GM21619 (cell line): ENCODE results near the gene TEX261.
"Not testable (repeated sequence)": the region's sequence is repeated elsewhere in the genome, so short reads cannot be mapped to it uniquely, and the experiment has no call there.

Experiments used
- ATAC-seq: cut with Tn5 transposase; IDR thresholded peaks from one replicate; pipeline ENCODE4 v1.9.1; 2021; ENCODE audit not compliant: unreplicated experiment

The TEX261 gene

DNA sequence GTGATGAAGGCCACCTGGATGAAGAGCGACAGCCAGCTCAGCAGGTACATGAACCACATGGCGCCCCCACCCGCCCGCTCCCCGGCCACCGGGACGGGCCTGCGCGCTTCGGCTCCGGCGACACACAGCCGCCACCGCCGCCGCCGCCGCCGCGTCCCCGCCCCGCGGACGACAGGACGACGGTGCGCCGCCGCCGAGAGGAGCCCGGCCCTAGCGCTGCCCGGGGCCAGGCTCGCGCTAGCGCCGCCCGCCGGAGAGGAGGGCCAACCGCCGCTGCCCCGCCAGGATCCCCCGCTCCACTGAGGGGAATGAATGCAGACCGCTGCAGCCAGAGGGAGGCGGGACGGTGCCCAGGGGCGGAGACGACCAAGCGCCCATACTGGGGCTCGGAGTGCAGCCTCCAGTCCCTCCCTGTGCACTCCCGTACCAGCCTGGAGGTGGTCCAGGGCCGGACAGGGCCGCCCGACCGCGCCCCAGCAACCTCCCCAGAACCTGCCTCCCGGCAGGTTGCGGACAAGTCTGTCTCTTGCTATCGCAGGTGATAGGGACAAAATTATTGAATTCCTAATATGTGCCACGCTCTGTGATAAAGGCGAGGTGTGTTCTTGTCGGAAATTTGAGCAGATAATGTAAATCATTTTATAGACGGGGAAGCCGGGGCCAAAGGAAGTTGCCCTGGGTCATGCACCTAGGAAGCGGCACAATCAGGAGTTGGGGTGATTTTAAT is at the start of gene TEX261:
Gene TEX261, minus strand, starts transcription at position 175 of the 727 bp plus-strand sequence. Its CDS starts 116 bp downstream, at position 59.
- peak; percentile 97 for ATAC-seq

DNA sequence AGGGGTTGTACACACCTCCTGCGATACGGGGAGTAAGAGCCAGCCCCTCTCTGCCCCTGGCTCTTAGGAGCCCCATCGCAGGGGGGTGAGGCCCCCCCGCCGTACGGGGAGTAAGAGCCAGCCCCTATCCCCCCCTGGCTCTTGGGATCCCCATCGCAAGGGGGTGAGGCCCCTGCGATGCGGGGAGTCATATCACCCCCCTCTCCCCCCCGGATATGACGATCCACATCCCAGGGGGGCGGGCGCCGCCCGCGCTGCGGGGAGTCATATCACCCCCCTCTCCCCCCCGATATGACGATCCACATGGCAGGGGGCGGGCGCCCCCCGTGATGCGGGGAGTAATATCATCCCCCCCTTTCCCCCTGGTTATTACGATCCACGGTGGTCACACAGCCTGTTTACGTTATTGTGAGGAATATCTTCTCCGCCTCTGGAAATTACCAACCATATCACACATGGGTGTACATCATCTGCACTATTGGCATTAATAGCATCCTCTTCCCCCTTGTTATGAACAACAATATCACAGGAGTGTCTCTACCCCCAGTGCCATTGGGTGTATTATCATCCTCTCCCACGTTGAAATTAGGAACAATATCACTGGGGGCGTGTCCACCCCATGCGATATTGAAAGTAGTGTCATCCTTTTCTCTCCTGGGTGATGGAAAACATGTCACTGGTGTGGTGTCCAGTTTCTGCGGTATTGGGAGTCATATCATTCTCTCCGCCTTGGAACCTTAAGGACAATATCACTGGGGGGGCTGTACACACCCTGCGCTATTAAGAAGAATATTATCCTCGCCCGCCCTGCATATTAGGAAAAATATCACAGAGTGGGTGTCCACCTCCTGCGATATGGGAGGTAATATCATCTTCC is 49.1 kb upstream of the TEX261 start:
- ATAC-seq, result no peak

DNA sequence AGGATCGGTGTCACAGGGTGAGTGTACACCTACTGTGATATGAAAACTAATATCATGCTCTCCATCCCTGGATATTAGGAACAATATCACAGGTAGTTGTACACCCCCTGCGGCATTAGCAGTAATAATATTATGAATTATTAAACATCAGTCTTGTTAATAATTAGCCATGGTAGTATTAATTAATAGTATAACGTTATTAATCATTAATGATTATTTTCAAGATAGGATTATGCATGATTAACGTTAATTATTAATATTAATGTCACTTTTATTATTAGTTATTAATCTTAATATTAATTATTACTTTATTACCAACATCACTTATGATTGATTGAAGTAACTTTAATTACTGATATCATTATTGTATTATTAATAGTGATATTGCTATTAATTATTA is 47.6 kb upstream of the TEX261 start:
- no peak for ATAC-seq

DNA sequence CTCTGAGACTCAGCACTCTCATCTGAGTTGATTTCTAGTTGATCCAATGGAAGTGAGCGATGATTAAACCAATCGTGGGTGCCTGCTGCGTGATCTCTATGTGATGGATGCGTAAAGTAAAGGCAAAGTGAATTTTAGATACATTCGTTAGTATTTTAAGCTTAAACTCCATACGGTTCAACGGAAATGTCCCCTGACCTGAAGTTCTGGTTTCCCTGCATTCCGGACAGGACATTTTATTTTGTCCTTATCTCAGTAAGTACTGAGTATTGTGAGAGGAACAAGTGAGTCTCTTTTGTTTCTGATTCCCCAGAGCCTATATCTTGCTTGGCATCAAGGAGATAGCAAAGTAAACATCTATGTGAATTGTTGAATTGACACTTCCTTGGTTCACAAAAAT is 41.6 kb upstream of the TEX261 start:
- not testable (repeated sequence) for ATAC-seq

DNA sequence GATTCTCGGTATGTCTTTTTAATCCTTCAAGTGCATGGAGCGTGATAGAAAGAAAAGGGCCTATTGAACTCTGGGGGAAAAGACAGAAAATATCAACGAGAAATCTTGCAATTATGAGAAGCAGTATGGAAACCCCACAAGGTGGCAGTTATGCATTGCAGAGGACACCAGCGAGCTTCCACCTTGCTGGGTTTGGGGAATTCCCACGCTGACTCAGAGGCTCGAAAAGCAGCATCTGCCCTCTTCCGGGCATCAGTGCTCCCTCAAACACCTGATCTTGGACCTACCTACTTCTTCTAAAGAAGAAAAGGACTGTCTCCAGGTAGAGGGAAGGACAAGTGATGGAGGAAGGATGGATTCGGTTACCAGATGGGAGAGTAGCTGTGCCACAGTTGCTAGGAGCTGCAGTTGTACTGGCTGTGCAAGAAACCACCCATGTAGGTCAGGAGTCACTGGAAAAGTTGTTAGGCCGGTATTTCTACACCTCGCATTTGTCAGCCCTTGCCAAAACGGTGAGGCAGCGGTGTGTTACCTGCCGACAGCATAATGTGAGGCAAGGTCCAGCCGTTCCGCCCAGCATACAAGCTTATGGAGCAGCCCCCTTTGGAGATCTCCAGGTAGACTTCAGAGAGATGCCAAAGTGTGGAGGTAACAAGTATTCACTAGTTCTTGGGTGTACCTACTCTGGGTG is 29.0 kb upstream of the TEX261 start:
- not testable (repeated sequence) for ATAC-seq

DNA sequence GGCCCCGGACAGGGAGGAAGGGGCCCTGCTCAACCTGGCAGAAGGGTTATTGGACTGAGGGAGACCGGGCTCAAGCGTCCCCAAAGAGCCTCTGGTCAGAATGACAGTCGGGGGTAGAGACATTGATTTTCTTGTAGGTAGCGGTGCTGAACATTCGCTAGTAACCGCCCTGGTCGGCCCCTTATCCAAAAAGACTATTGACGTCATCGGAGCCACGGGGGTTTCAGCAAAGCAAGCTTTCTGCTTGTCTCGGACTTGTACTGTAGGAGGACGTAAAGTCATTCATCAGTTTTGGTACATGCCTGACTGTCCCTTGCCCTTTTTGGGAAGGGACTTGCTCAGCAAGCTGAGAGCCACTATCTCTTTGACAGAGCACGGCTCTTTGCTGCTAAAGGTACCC is 26.7 kb upstream of the TEX261 start:
- not testable (repeated sequence) for ATAC-seq

DNA sequence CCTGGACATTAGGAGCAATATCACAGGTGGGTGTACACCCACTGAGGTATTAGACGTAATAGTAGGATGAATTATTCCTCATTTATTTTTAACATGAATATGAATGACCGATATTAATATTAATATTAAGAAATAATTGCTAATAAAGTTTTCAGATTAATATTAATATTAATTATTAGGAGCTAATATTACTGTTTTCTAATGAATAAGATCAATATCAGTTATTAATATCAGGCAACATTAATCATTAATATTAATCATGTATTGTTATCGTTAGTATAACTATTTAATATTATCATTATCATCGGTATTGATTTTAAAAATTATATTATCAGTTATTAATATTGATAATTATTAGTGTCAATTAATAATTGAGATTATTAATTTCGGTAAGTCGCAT is 25.3 kb upstream of the TEX261 start:
- ATAC-seq, result not testable (repeated sequence)

DNA sequence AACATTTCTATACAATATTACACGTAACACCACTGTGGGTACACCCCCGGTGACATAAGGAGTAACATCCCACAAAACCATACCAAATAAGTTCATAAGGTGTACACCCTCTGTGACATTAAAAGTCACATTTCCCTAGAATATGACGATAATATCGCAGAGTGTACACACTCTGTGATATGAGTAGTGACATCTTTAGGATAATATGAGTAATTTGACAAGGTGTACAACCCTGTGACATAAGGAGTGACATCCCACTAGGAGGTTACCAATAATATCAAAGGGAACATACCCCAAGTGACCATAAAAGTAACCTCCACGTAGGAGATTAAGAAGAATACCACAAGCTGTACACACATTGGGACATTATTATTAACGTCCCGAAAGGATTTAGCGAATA is 24.0 kb upstream of the TEX261 start:
- no peak for ATAC-seq

DNA sequence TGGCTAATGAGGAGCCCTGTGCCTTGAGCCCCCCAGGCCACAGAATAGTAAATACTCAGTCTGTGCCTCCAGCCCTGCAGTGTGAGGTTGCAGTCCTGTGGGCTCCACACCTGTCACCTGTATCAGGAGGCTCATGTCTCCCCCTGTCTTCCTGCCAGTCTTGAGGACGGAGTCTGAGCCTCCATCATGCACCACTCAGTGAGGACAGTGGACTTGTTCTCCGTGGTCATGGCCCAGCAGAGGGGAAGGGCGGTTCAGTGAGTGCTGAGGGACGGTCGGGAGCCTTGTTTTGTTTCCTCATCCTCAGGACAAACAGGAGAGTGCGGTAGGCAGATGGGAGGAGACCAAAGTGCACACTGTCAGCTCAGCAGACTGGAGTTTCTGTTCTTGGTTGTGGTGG is 17.1 kb upstream of the TEX261 start:
- ATAC-seq, result not testable (repeated sequence)

DNA sequence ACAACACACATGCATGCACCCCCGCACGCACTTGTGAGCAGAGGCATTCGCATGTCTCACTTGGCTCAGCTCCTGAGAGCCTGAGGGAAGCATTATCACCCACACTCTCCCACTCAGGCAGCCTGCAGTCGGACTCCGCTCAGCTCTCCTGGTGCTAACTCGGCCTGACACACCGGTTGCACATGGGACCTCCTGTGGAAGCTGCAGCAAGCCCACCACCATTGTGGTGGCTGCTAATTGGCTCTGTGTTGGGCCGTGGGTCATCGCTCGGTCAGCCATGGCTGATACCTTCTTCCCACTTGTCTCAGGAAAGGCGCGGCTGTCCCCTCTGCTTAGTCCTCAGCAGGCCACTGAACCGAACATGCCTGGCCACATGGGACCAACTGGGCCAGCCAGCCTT is 13.7 kb upstream of the TEX261 start:
- ATAC-seq, result no peak

DNA sequence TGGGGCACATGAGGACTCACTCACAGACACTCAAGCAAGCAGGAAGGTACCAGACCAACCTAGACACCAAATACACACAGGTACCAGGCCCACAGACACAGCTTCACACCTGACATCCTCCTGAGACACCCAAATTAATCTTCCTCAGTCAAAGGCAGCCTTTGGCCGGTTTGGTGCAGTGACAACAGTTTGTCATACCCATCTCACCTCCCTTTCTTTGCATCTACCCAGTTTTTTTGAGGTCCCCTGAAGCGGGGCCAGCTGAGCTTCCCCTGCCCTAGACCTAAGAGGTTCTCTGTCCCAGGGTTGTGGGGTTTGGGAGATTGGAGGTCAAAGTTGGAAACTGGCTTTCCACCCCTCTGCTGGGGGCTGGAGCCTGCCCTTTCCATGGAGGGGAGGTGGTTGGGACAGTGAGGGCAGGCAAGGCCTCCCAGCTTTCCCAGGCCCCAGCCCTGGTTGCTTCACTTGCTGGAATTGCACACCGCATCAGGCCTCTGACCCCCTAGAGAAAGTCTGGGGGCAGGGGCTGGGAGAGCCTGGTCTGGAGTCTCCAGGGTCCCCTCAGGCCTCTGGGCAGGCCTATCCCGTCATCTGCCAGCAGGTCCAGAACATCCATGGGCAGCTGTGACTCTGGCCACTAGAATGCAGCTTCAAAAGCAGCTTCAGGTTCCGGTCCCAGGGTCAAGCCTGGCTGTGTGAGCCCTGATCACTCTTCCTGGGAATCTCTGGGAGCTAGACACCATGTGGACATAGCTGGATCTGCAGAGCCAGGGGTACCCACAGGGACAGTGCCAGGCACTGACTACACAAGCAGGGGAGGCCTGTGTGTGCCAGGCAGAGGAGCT is 12.5 kb upstream of the TEX261 start:
- ATAC-seq, result no peak

DNA sequence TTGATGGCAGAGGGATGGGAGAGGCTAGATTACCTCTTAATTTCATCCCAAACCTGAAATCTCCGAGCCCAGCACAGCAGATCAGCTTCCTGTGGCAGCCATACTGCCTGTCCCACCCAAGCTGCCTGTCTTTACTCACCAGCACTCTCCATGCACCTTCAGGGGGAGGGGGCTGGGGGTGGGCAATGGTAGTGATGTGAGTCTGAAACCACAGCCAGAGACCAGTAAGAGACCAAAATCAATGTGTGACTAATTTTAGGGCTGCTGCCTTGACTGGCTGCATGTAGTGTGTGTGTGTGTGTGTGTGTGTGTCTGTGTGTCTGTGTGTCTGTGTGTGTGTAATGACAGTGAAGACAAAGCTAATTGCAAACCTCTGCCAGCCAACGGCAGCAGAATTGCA is 11.7 kb upstream of the TEX261 start:
- ATAC-seq, result no peak

DNA sequence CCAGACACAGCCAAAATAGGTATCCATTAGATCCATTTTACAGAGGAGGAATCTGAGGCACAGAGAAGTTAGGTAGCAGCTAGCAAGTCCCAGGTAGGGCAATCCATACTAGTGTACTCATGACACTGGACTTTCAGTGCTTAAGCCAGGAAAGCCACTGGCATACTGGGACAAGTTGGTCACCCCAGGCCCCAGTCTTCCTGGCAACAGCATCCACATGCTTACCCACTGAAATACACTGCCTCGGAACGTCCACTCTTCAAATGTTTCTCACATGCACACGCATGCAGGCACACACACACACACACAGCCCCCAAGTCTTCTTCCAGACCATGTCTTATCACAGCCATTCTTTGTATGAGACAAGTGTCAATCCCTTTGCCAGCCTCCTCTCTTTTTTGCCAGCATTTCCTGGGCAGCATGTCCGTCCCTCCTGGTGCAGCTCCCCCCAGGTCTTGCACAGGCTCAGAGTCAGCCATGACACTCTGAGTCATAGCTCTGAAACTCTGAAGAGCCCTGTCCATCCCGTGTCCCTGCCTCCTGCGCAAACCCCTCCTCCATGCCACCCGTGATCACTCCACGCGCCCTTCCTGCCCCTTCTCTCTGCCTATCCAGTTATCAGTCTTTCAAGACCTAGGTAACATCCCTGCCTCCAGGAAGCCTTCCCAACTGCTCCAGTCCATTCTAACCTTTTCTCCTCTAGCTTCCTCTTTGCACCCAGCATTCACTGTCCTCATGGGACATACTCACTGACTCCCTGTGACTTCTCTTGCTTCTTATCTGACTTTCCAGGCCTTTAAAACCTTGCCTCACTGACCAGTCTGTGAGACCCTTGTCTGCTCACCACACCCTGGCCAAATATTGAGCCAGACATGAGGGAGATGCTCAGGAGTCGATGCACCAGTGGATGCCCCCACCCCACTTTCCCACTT is 10.9 kb upstream of the TEX261 start:
- no peak for ATAC-seq

DNA sequence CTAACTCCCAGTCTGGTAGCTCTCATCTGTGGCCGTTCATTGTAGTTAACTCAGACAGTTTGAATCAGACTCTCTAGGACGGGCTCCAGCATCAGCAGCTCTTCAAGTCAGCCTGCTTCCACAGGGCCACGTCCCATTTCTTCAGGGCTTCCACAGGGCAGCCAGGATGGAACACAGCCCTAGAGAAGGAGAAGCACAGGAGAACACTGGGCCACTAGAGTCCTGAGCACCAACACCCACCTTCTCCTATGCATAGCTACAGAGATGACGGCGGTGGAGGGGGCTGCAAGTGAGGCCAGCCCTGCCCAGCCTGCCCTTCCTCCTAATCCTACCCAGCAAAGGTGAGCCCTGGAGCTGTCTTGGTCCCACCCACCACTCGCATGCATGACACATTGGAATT is 10.2 kb upstream of the TEX261 start:
- no peak for ATAC-seq

DNA sequence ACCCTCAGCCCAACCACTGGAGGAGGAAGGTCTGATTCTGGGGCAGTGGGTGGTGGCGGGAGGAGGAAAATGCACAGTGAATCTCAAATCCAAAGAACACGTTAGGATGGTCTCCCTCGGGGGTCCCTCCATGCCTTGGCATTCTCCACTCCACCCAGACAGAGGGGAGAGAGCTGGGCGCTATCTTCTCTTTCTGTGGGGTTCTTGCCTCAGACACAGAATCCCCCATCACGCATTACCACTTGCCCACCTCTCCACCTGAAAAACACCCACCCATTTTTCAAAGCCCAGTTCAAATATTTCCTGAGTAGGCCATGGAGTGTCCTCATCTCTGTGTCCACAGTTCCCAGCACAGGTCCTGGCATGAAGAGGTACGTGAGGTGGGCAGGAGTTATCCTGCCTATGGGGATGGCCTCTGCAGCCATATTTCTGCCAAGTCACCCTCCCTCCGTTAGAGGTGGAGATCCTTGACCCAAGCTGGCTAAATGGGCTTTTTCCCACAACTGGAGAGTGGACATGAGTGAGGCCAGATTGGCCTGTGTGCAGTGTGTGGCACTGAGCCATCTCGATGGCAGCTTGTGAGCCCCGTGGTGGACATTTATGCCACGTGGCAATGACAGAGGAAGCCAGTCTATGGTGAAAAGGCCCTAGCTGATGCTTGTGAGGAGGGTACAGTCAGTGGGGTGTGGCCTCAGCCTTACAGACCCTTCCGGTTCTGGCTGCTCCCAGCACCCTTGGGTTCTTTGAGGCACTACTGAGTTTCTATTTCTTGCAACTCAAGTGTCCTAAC is 9.5 kb upstream of the TEX261 start:
- no peak for ATAC-seq

DNA sequence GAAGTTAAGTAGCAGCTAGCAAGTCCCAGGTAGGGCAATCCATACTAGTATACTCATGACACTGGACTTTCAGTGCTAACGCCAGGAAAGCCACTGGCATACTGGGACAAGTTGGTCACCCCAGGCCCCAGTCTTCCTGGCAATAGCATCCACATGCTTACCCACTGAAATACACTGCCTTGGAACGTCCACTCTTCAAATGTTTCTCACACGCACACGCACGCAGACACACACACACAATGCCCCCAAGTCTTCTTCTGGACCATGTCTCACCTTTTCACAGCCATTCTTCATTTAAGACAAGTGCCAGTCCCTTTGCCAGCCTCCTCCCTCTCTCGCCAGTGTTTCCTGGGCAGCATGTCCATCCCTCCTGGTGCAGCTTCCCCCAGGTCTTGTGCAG is 8.7 kb upstream of the TEX261 start:
- no peak for ATAC-seq

DNA sequence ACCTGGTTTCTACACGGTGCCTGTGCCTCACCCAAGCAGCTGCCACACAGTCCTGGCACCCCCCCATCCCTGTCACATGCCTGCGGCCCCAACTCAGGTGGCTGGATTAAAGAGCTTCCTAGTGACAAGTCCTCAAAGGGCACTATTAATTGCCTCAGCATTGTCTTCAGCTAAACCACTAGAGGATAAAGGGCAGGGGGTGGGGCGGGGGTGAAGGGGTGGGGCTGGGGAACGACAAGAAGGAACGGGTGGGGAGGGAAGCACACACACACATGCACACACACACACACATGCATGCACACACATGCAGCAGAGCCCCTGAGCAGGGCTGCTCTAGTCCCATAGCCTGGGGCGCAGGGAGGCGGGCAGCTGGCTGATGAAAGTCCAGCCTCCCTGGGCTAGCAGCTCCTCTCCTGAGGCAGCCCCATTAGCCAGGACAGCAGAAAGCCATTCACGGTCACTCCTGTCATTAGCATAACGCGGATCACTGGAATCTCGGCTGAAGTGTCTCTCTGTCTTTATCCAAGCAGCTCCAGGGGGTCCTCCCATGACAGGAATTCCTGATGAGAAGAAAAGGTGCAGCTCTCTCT is 7.4 kb upstream of the TEX261 start:
- ATAC-seq, result no peak

DNA sequence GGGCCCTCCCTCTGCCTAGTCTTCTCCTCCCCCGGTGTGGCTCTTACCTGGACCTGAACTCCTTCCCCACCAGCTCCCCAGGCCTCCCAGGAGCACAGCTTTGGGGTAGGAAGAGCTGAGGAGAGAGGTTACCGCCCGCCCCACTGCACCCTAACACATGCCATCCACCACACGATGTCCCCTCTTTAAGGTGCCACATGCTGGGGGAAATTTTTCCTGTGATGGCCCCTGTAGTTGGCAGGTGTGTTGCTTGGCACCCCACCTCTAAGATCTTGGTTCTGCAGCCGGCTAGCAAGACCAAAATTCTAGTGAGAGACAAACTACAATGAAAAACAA is 6.9 kb upstream of the TEX261 start:
- no peak for ATAC-seq
